K562 (cell line): ENCODE data around the gene OR5AU1. TPM values are rescaled to one million over a fixed set of nuclear protein-coding genes. Genes with fewer than 3 reads are reported as not detected.

Source experiments
- ATAC-seq: fragments of 200-7000 bp; cut with Tn5 transposase; 3 replicates; pipeline ENCODE4 v1.9.1; 2020; ENCODE audit warnings: moderate library complexity
- BruUV-seq: library from RNA; stranded (reverse); fragments of 400-500 nt; replicated peaks from 2 replicates; lab custom pipeline; 2021; lab: Mats Ljungman, UMichigan
- CTCF ChIA-PET: fragments of 300-600 bp; formaldehyde crosslinking; extraction: SDS; loops from one replicate; lab custom pipeline; 2021; ENCODE audit warnings: low intra/inter-chr PET ratio; lab: Yijun Ruan, JAX
- POLR2A ChIA-PET: fragments of 300-600, 350-650 bp; sonication (Branson Sonifier 250); formaldehyde crosslinking; extraction: SDS; loops from one replicate; lab custom pipeline; 2021; ENCODE audit warnings: antibody characterized with exemption, inconsistent platforms; lab: Yijun Ruan, JAX
- DNase-seq, 4 experiments: peaks; one replicate each; pipeline versions ENCODE4 v3.0.0 to v3.0.0-alpha.2; 2011 to 2018; ENCODE audit warnings: low spot score in 3 of 4, mixed read lengths in 3 of 4; ENCODE audit errors: extremely low read depth in 1 of 4
- FAIRE-seq: peaks from 2 replicates; lab custom pipeline; 2011; peaks lifted over from hg19 to GRCh38; lab: Jason Lieb, UNC
- H2AFZ ChIP-seq: 2 replicates; pipeline ENCODE4 v1.6.0; 2011; ENCODE audit warnings: low read depth, low read length, control low read depth, inconsistent platforms
- H3K27ac ChIP-seq: fragments of 200-600 bp; 3 replicates; pipeline ENCODE4 v1.8.0; 2011; ENCODE audit warnings: low read depth, mild to moderate bottlenecking, control low read depth, inconsistent platforms, low read length, moderate library complexity, mixed read lengths; ENCODE audit errors: extremely low read depth
- H3K27me3 ChIP-seq, 2 experiments: fragments of 300-600 bp in 1 of 2; 2 replicates in 1 of 2; 3 replicates in 1 of 2; pipeline versions ENCODE4 v1.6.0 to v1.8.0; 2011; ENCODE audit warnings: inconsistent platforms in 2 of 2, low read length in 2 of 2, mild to moderate bottlenecking in 1 of 2, mixed read lengths in 1 of 2, moderate library complexity in 1 of 2; ENCODE audit not compliant: control insufficient read depth in 2 of 2, insufficient read depth in 2 of 2
- H3K36me3 ChIP-seq: fragments of 300-600 bp; 3 replicates; pipeline ENCODE4 v1.8.0; 2011; ENCODE audit warnings: mild to moderate bottlenecking, low read length, inconsistent platforms; ENCODE audit not compliant: control insufficient read depth, insufficient read depth
- H3K4me1 ChIP-seq, 2 experiments: fragments of 200-600 bp in 1 of 2; replicated peaks in 1 of 2; 2 replicates in 1 of 2; 3 replicates in 1 of 2; pipeline versions ENCODE4 v1.5.1 to v1.8.0; 2011; ENCODE audit warnings: inconsistent platforms in 2 of 2, low read length in 2 of 2, mild to moderate bottlenecking in 1 of 2, mixed read lengths in 1 of 2, moderate library complexity in 1 of 2; ENCODE audit not compliant: control insufficient read depth in 2 of 2, insufficient read depth in 2 of 2
- H3K4me2 ChIP-seq: 2 replicates; pipeline ENCODE4 v1.6.1; 2011; ENCODE audit warnings: low read length, control low read depth, inconsistent platforms, mixed read lengths; ENCODE audit not compliant: insufficient read depth
- H3K4me3 ChIP-seq: fragments of 200-600 bp; sonication (generic), shearing (Covaris generic); 2 replicates; pipeline ENCODE4 v1.5.1; 2016; ENCODE audit warnings: control low read depth, inconsistent platforms
- H3K79me2 ChIP-seq: fragments of 200-600 bp; 3 replicates; pipeline ENCODE4 v1.8.0; 2011; ENCODE audit warnings: low read length, inconsistent platforms; ENCODE audit not compliant: control insufficient read depth, insufficient read depth
- H3K9ac ChIP-seq, 2 experiments: 2 replicates each; pipeline versions ENCODE4 v1.6.0 to v1.6.1; 2011; ENCODE audit warnings: low read depth in 2 of 2, low read length in 2 of 2, control low read depth in 1 of 2, inconsistent platforms in 1 of 2, mild to moderate bottlenecking in 1 of 2, mixed read lengths in 1 of 2; ENCODE audit not compliant: insufficient read depth in 1 of 2
- H3K9me1 ChIP-seq: one replicate; pipeline ENCODE4 v1.6.0; 2011; ENCODE audit warnings: inconsistent platforms, mild to moderate bottlenecking, low read length, moderate library complexity; ENCODE audit not compliant: control insufficient read depth, insufficient read depth
- H3K9me3 ChIP-seq: replicated peaks from 2 replicates; pipeline ENCODE4 v1.5.1; 2011; ENCODE audit warnings: low read depth, low read length, inconsistent platforms; ENCODE audit not compliant: control insufficient read depth, insufficient read depth
- H4K20me1 ChIP-seq: replicated peaks from 2 replicates; pipeline ENCODE4 v1.6.1; 2011; ENCODE audit warnings: low read length, inconsistent platforms, mixed read lengths; ENCODE audit not compliant: control insufficient read depth, insufficient read depth
- EP300 ChIP-seq: IDR thresholded peaks from 2 replicates; pipeline ENCODE4 v1.6.1; 2012; ENCODE audit warnings: low read length, improper control_type of control experiment
- HMGXB4 ChIP-seq: sonication (generic); formaldehyde crosslinking; IDR thresholded peaks from 2 replicates; pipeline ENCODE4 v1.8.1; 2023; ENCODE audit warnings: mild to moderate bottlenecking, missing genetic modification reagents
- JUND ChIP-seq, 2 experiments: IDR thresholded peaks; 2 replicates in 1 of 2; 3 replicates in 1 of 2; pipeline ENCODE4 v1.6.1; 2011; ENCODE audit warnings: borderline replicate concordance in 2 of 2, low read depth in 2 of 2, low read length in 2 of 2, improper control_type of control experiment in 1 of 2, missing biosample characterization in 1 of 2, missing genetic modification characterization in 1 of 2, missing genetic modification reagents in 1 of 2
- NR2C2 ChIP-seq, 2 experiments: fragments of 200-800 bp in 1 of 2; sonication (Bioruptor generic) in 1 of 2; sonication (generic) in 1 of 2; formaldehyde crosslinking in 1 of 2; IDR thresholded peaks; 2 replicates each; pipeline versions ENCODE4 v1.6.1 to v1.8.0; 2016 to 2022; ENCODE audit warnings: mild to moderate bottlenecking in 1 of 2, missing compliant biosample characterization in 1 of 2, missing genetic modification characterization in 1 of 2, missing genetic modification reagents in 1 of 2
- WGBS: fragments of 100-300 bp; shearing (Covaris generic); methylation state at CpG from one replicate; pipeline ENCODE4 v1.1.6; 2016; ENCODE audit warnings: low coverage, mixed read lengths; ENCODE audit not compliant: insufficient coverage; ENCODE audit errors: missing lambda C conversion rate; 5-methylcytosine and 5-hydroxymethylcytosine counted together
- in situ Hi-C: fragments of 300-500 bp; cut with MboI; formaldehyde crosslinking; loops from 4 replicates; pipeline ENCODE4 v1.15.0; 2018; ENCODE audit warnings: inconsistent platforms, mixed read lengths
- intact Hi-C: fragments of 100-400 bp; cut with micrococcal nuclease; formaldehyde crosslinking; loops from 2 replicates; pipeline ENCODE4 v1.14.2; 2022
- polyA plus RNA-seq, 8 experiments: library from polyadenylated mRNA; depleted of rRNA in 4 of 8; stranded (reverse) in 5 of 8; unstranded in 3 of 8; fragments of >200 nt; fragmentation: Nextera tagmentation in 2 of 8; fragmentation: Illumina TruSeq in 1 of 8; extraction: Ambion mirVana in 2 of 8; extraction: Trizol in 1 of 8; gene quantifications; 2 replicates each; pipeline versions ENCODE4 v1.2.1 to v1.2.3, GENCODE V29; 2011 to 2014; ENCODE audit warnings: inconsistent platforms in 1 of 8, missing spikeins in 1 of 8
- total RNA-seq, 7 experiments: library from RNA; depleted of rRNA in 6 of 7; stranded (reverse); fragments of >200 nt in 6 of 7; fragmentation: Illumina TruSeq in 2 of 7; extraction: Trizol in 2 of 7; gene quantifications; 2 replicates each; pipeline versions ENCODE4 v1.2.1 to v1.2.3, GENCODE V29; 2011 to 2021; ENCODE audit warnings: low replicate concordance in 1 of 7
- TF ChIP-seq, protein P1 (sequence below): fragments of 450-650 bp; IDR thresholded peaks from 2 replicates; pipeline ENCODE4 v1.6.1; 2016

Gene OR5AU1
- total and polyA plus RNA-seq, 9 of the 15 experiments (the other 6 are each of a cell fraction or from before 2014, with no cell fraction given) = not detected

DNA sequence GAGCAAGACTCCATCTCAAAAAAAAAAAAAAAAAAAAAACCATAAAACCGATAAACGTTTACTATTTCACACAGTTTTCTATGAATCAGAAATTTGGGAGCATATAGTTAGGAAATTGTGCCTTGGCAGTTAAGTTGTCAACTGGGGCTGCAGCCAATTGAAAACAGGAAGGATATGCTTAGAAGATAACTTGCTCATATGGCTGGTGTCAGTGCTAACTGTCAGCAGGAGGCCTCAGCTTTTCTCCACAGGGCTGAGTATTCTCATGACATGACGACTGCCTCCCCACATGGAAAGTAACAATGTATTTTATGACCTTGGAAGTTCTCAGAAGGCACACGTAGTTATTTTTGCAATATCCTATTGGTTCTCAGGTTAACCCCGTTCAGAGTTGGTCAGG is 29.6 kb upstream of the OR5AU1 start:
- Histone ChIP-seq H2AFZ (peak overlapping the region; percentile 17; the same call in 1 of the 2 replicates), H3K4me1 (peaks cover 3 to 4% of the 10 kb centered on the region in 2 experiments; a peak in 2 of 5 replicates)
- TF ChIP-seq JUND (IDR thresholded peaks at IDR 0.05; ENCODE audit: borderline replicate concordance, low read depth, low read length) (no peak), JUND (tag; IDR thresholded peaks at IDR 0.05; ENCODE audit: borderline replicate concordance, low read depth, low read length) (peak; percentile 15; the same call in 1 of the 3 replicates), NR2C2 (CRISPR knock-in tag; IDR thresholded peaks at IDR 0.05) (no peak), NR2C2 (tag; IDR thresholded peaks at IDR 0.05) (peak; percentile 42), HMGXB4 (CRISPR knock-in tag) (no peak), EP300 (no peak)
- TF ChIP-seq, protein P1, sequence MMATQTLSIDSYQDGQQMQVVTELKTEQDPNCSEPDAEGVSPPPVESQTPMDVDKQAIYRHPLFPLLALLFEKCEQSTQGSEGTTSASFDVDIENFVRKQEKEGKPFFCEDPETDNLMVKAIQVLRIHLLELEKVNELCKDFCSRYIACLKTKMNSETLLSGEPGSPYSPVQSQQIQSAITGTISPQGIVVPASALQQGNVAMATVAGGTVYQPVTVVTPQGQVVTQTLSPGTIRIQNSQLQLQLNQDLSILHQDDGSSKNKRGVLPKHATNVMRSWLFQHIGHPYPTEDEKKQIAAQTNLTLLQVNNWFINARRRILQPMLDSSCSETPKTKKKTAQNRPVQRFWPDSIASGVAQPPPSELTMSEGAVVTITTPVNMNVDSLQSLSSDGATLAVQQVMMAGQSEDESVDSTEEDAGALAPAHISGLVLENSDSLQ = peak; percentile 46
- TF ChIP-seq, all 486 proteins: peak for 3
- WGBS = 0% methylated on average over 4 of the region's 5 CpGs
- Histone ChIP-seq H3K27ac (peak overlapping the region; percentile 39; the same call in 1 of the 3 replicates), H3K9me3 (no peaks in the 10 kb centered on the region), H3K9ac (no peak overlapping the region), H3K36me3 (no peaks in the 10 kb centered on the region), H4K20me1 (no peaks in the 10 kb centered on the region), H3K9me1 (no peaks in the 10 kb centered on the region), H3K79me2 (no peaks in the 10 kb centered on the region), H3K4me3 (no peak overlapping the region), H3K4me2 (no peak overlapping the region), H3K27me3 (no peaks in the 10 kb centered on the region)
- in situ Hi-C loops = no loop called here
- intact Hi-C loops = no loop called here
- ChIA-PET POLR2A (no interaction called here), CTCF (no interaction called here)
- peak; percentile 63; the same call in 2 of the 3 replicates for ATAC-seq
- no peak for FAIRE-seq
- no TSS peak for BruUV-seq
- peak in 1 of 4 experiments; percentile 40 for DNase-seq
